HEK293 (cell line): ENCODE data around the gene MND1.

ENCODE experiments used
- CTCF ChIA-PET: fragments of 350-600 bp; formaldehyde crosslinking; extraction: SDS; loops from one replicate; lab custom pipeline; 2021; ENCODE audit warnings: antibody characterized with exemption; lab: Yijun Ruan, JAX
- POLR2A ChIA-PET: fragments of 300-600 bp; formaldehyde crosslinking; extraction: SDS; loops from one replicate; lab custom pipeline; 2020; ENCODE audit warnings: antibody characterized with exemption, inconsistent platforms; lab: Yijun Ruan, JAX
- H3K27ac ChIP-seq: fragments of 200-500 bp; sonication (Bioruptor generic); 2 replicates; pipeline ENCODE4 v1.5.1; 2014; ENCODE audit warnings: low read depth, low read length, control low read depth, inconsistent platforms; ENCODE audit errors: extremely low read depth
- H3K36me3 ChIP-seq, 2 experiments: fragments of 200-500 bp in 1 of 2; sonication (Bioruptor generic) in 1 of 2; 1 replicate in 1 of 2; 2 replicates in 1 of 2; pipeline ENCODE4 v1.5.1; 2014 to 2017; ENCODE audit warnings: inconsistent platforms in 2 of 2, low read length in 2 of 2; ENCODE audit not compliant: control insufficient read depth in 2 of 2, insufficient read depth in 1 of 2
- H3K4me1 ChIP-seq: fragments of 200-500 bp; sonication (Bioruptor generic); 2 replicates; pipeline ENCODE4 v1.5.1; 2014; ENCODE audit warnings: mild to moderate bottlenecking, low read length, inconsistent platforms; ENCODE audit not compliant: control insufficient read depth, insufficient read depth
- H3K4me3 ChIP-seq: 2 replicates; pipeline ENCODE4 v1.5.1; 2011; ENCODE audit warnings: low read depth, mild to moderate bottlenecking, control low read depth, low read length, moderate library complexity
- H3K9me3 ChIP-seq: fragments of 200-500 bp; sonication (Bioruptor generic); 2 replicates; pipeline ENCODE4 v1.5.1; 2014; ENCODE audit warnings: low read depth, low read length, inconsistent platforms; ENCODE audit not compliant: control insufficient read depth, insufficient read depth
- GFI1B ChIP-seq: fragments of 450-650 bp; formaldehyde crosslinking; IDR thresholded peaks from 2 replicates; pipeline ENCODE4 v1.5.1; 2016; ENCODE audit warnings: missing biosample characterization, missing genetic modification characterization
- GLIS1 ChIP-seq: fragments of 450-650 bp; formaldehyde crosslinking; IDR thresholded peaks from 2 replicates; pipeline ENCODE4 v1.5.1; 2016; ENCODE audit warnings: missing biosample characterization, missing genetic modification characterization
- KLF16 ChIP-seq: fragments of 450-650 bp; formaldehyde crosslinking; IDR thresholded peaks from 2 replicates; pipeline ENCODE4 v1.5.1; 2017; ENCODE audit warnings: missing biosample characterization, missing genetic modification characterization
- OVOL3 ChIP-seq: fragments of 450-650 bp; formaldehyde crosslinking; IDR thresholded peaks from 2 replicates; pipeline ENCODE4 v1.5.1; 2016; ENCODE audit warnings: missing biosample characterization, missing genetic modification characterization
- PBX3 ChIP-seq: sonication (generic); formaldehyde crosslinking; IDR thresholded peaks from 2 replicates; pipeline ENCODE4 v1.8.1; 2022; ENCODE audit warnings: mild to moderate bottlenecking, moderate library complexity, missing genetic modification reagents
- SP7 ChIP-seq: fragments of 450-650 bp; formaldehyde crosslinking; IDR thresholded peaks from 2 replicates; pipeline ENCODE4 v1.5.1; 2016; ENCODE audit warnings: missing biosample characterization, missing genetic modification characterization
- TSHZ1 ChIP-seq: fragments of 450-650 bp; formaldehyde crosslinking; IDR thresholded peaks from 2 replicates; pipeline ENCODE4 v1.5.1; 2016; ENCODE audit warnings: missing biosample characterization, missing genetic modification characterization, borderline replicate concordance
- ZNF24 ChIP-seq: fragments of 450-650 bp; formaldehyde crosslinking; IDR thresholded peaks from 2 replicates; pipeline ENCODE4 v1.5.1; 2016; ENCODE audit warnings: missing biosample characterization, missing genetic modification characterization
- ZNF555 ChIP-seq: fragments of 450-650 bp; formaldehyde crosslinking; conservative IDR thresholded peaks from 2 replicates; pipeline ENCODE4 v1.5.1; 2017; ENCODE audit warnings: missing biosample characterization, mild to moderate bottlenecking, missing genetic modification characterization, inconsistent platforms
- ZNF610 ChIP-seq: fragments of 450-650 bp; formaldehyde crosslinking; IDR thresholded peaks from 2 replicates; pipeline ENCODE4 v1.5.1; 2016; ENCODE audit warnings: missing biosample characterization, missing genetic modification characterization, borderline replicate concordance
- ZNF629 ChIP-seq: fragments of 450-650 bp; formaldehyde crosslinking; IDR thresholded peaks from 2 replicates; pipeline ENCODE4 v1.5.1; 2017; ENCODE audit warnings: missing biosample characterization, missing genetic modification characterization
- ZNF792 ChIP-seq: fragments of 450-650 bp; formaldehyde crosslinking; IDR thresholded peaks from 2 replicates; pipeline ENCODE4 v1.5.1; 2016; ENCODE audit warnings: missing biosample characterization, missing genetic modification characterization
- TF ChIP-seq, protein P1 (sequence below): fragments of 450-650 bp; formaldehyde crosslinking; IDR thresholded peaks from 2 replicates; pipeline ENCODE4 v1.5.1; 2016; ENCODE audit warnings: missing biosample characterization, missing genetic modification characterization
- TF ChIP-seq, protein P2 (sequence below): fragments of 450-650 bp; formaldehyde crosslinking; IDR thresholded peaks from 2 replicates; pipeline ENCODE4 v1.5.1; 2016; ENCODE audit warnings: missing biosample characterization, missing genetic modification characterization
- TF ChIP-seq, protein P3 (sequence below): fragments of 450-650 bp; formaldehyde crosslinking; IDR thresholded peaks from 2 replicates; pipeline ENCODE4 v1.5.1; 2017; ENCODE audit warnings: missing biosample characterization, mild to moderate bottlenecking, missing genetic modification characterization, moderate library complexity
- TF ChIP-seq, protein P4 (sequence below): fragments of 450-650 bp; formaldehyde crosslinking; IDR thresholded peaks from 2 replicates; pipeline ENCODE4 v1.5.1; 2017; ENCODE audit warnings: missing biosample characterization, missing genetic modification characterization
- TF ChIP-seq, protein P5 (sequence below): fragments of 450-650 bp; formaldehyde crosslinking; IDR thresholded peaks from 2 replicates; pipeline ENCODE4 v1.5.1; 2016; ENCODE audit warnings: missing biosample characterization, missing genetic modification characterization

The MND1 gene

GRCh38 chr4:153401501-153401900 is 57.0 kb downstream of the MND1 start (continued):
- TF ChIP-seq OVOL3 (tag by site-specific recombination): no peak
- no peak for TF ChIP-seq KLF16
- no peak for TF ChIP-seq PBX3 (CRISPR knock-in tag)

GRCh38 chr4:153402366-153402765 is 57.9 kb downstream of the MND1 start:
- no peaks in the 10 kb centered on the region for H3K9me3 ChIP-seq
- H3K4me3 ChIP-seq: no peak overlapping the region
- TF ChIP-seq, protein P1, sequence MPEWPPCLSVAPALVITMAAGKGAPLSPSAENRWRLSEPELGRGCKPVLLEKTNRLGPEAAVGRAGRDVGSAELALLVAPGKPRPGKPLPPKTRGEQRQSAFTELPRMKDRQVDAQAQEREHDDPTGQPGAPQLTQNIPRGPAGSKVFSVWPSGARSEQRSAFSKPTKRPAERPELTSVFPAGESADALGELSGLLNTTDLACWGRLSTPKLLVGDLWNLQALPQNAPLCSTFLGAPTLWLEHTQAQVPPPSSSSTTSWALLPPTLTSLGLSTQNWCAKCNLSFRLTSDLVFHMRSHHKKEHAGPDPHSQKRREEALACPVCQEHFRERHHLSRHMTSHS: no peak
- TF ChIP-seq ZNF555 (tag by site-specific recombination) (no peak), GFI1B (no peak)
- TF ChIP-seq, protein P2, sequence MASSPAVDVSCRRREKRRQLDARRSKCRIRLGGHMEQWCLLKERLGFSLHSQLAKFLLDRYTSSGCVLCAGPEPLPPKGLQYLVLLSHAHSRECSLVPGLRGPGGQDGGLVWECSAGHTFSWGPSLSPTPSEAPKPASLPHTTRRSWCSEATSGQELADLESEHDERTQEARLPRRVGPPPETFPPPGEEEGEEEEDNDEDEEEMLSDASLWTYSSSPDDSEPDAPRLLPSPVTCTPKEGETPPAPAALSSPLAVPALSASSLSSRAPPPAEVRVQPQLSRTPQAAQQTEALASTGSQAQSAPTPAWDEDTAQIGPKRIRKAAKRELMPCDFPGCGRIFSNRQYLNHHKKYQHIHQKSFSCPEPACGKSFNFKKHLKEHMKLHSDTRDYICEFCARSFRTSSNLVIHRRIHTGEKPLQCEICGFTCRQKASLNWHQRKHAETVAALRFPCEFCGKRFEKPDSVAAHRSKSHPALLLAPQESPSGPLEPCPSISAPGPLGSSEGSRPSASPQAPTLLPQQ (tag by site-specific recombination): no peak
- TF ChIP-seq, protein P3, sequence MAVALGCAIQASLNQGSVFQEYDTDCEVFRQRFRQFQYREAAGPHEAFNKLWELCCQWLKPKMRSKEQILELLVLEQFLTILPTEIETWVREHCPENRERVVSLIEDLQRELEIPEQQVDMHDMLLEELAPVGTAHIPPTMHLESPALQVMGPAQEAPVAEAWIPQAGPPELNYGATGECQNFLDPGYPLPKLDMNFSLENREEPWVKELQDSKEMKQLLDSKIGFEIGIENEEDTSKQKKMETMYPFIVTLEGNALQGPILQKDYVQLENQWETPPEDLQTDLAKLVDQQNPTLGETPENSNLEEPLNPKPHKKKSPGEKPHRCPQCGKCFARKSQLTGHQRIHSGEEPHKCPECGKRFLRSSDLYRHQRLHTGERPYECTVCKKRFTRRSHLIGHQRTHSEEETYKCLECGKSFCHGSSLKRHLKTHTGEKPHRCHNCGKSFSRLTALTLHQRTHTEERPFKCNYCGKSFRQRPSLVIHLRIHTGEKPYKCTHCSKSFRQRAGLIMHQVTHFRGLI (tag by site-specific recombination): no peak
- no peaks in the 10 kb centered on the region for H3K4me1 ChIP-seq
- ChIA-PET POLR2A (no interaction called here), CTCF (interaction anchor here (0.6 kb wide), 1 partner anchor 205 kb away, joined by 3 read pairs; no protein-coding TSS in a partner anchor)
- H3K27ac ChIP-seq: no peak overlapping the region
- H3K36me3 ChIP-seq: peaks cover 0 to 4% of the 10 kb centered on the region in 2 experiments; a peak in 2 of 3 replicates

- H3K9me3 ChIP-seq: no peaks in the 10 kb centered on the region
- H3K27ac ChIP-seq: no peak overlapping the region
- H3K36me3 ChIP-seq: peaks cover 0 to 4% of the 10 kb centered on the region in 2 experiments; a peak in 2 of 3 replicates
- TF ChIP-seq ZNF629: no peak
- TF ChIP-seq, protein P4, sequence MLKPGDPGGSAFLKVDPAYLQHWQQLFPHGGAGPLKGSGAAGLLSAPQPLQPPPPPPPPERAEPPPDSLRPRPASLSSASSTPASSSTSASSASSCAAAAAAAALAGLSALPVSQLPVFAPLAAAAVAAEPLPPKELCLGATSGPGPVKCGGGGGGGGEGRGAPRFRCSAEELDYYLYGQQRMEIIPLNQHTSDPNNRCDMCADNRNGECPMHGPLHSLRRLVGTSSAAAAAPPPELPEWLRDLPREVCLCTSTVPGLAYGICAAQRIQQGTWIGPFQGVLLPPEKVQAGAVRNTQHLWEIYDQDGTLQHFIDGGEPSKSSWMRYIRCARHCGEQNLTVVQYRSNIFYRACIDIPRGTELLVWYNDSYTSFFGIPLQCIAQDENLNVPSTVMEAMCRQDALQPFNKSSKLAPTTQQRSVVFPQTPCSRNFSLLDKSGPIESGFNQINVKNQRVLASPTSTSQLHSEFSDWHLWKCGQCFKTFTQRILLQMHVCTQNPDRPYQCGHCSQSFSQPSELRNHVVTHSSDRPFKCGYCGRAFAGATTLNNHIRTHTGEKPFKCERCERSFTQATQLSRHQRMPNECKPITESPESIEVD: no peak
- TF ChIP-seq, protein P5, sequence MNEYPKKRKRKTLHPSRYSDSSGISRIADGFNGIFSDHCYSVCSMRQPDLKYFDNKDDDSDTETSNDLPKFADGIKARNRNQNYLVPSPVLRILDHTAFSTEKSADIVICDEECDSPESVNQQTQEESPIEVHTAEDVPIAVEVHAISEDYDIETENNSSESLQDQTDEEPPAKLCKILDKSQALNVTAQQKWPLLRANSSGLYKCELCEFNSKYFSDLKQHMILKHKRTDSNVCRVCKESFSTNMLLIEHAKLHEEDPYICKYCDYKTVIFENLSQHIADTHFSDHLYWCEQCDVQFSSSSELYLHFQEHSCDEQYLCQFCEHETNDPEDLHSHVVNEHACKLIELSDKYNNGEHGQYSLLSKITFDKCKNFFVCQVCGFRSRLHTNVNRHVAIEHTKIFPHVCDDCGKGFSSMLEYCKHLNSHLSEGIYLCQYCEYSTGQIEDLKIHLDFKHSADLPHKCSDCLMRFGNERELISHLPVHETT (tag by site-specific recombination): no peak
- no peak for TF ChIP-seq ZNF792 (tag by site-specific recombination)
- no peak for TF ChIP-seq ZNF610 (tag by site-specific recombination)
- no peak for TF ChIP-seq ZNF24 (tag by site-specific recombination)
- no peak for TF ChIP-seq SP7 (tag by site-specific recombination)
- no peak for TF ChIP-seq TSHZ1
- TF ChIP-seq GLIS1 (tag by site-specific recombination): no peak
- ChIA-PET CTCF (interaction anchor here (0.6 kb wide), 1 partner anchor 9 kb away, joined by 4 read pairs; no protein-coding TSS in a partner anchor), POLR2A (no interaction called here)
- H3K4me1 ChIP-seq: no peaks in the 10 kb centered on the region
- H3K4me3 ChIP-seq: no peak overlapping the region
These were observed 59.2 kb downstream of the MND1 start for GRCh38 chr4:153403726-153404125.
